GM12873 (cell line): ENCODE data around the gene ALG12.

Experiments
- TF ChIP-seq, protein P1 (sequence below): IDR thresholded peaks from 2 replicates; pipeline ENCODE4 v1.5.1; 2012; ENCODE audit warnings: low read depth, mild to moderate bottlenecking, moderate library complexity, low read length, control low read depth; ENCODE audit not compliant: insufficient read depth; ENCODE audit errors: missing control alignments

ALG12 gene

DNA sequence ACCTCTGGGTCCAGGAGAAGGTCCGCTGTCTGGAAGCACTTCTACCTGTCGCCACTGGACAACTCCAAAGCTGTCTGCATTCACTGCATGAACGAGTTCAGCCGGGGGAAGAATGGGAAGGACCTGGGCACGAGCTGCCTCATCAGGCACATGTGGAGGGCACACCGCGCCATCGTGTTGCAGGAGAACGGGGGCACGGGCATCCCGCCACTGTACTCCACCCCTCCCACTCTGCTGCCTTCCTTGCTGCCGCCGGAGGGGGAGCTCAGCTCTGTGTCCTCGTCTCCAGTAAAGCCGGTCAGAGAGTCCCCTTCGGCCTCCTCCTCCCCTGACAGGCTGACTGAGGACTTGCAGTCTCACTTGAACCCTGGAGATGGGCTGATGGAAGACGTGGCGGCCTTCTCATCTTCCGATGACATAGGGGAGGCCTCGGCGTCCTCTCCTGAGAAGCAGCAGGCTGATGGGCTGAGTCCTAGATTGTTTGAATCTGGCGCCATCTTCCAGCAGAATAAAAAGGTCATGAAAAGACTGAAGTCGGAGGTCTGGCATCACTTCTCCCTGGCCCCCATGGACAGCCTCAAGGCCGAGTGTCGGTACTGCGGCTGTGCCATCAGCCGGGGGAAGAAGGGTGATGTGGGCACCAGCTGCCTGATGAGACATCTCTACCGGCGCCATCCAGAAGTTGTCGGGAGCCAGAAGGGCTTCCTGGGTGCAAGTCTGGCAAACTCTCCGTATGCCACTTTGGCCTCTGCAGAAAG is 33.6 kb downstream of the ALG12 start:
- TF ChIP-seq, protein P1, sequence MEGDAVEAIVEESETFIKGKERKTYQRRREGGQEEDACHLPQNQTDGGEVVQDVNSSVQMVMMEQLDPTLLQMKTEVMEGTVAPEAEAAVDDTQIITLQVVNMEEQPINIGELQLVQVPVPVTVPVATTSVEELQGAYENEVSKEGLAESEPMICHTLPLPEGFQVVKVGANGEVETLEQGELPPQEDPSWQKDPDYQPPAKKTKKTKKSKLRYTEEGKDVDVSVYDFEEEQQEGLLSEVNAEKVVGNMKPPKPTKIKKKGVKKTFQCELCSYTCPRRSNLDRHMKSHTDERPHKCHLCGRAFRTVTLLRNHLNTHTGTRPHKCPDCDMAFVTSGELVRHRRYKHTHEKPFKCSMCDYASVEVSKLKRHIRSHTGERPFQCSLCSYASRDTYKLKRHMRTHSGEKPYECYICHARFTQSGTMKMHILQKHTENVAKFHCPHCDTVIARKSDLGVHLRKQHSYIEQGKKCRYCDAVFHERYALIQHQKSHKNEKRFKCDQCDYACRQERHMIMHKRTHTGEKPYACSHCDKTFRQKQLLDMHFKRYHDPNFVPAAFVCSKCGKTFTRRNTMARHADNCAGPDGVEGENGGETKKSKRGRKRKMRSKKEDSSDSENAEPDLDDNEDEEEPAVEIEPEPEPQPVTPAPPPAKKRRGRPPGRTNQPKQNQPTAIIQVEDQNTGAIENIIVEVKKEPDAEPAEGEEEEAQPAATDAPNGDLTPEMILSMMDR: no peak

DNA sequence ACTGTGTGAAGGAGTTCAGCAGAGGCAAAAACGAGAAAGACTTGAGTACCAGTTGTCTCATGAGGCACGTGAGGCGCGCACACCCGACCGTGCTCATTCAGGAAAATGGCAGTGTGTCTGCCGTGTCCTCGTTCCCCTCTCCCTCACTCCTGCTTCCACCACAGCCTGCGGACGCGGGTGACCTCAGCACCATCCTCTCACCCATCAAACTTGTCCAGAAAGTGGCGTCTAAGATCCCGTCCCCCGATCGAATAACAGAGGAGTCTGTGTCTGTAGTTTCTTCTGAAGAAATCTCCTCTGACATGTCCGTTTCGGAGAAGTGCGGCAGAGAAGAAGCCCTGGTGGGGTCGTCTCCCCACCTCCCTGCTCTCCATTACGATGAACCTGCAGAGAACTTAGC is 34.2 kb downstream of the ALG12 start:
- TF ChIP-seq, protein P1: no peak

DNA sequence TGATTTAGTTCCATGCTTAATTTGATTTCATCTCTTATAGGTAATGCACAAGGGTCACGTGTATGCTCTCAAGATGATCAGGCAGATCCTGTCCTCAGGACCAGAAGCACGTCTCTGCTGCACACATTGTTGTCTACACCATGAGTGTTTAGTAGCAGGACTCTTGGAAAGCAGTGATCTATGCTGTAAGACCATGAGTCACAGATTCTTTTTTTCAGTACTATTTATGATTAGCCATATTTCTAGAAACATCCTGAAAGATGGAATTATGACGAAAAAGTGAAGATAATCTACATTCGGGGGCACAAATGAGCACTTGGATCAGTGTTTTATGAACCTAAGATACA is 35.0 kb downstream of the ALG12 start:
- TF ChIP-seq, protein P1: no peak

DNA sequence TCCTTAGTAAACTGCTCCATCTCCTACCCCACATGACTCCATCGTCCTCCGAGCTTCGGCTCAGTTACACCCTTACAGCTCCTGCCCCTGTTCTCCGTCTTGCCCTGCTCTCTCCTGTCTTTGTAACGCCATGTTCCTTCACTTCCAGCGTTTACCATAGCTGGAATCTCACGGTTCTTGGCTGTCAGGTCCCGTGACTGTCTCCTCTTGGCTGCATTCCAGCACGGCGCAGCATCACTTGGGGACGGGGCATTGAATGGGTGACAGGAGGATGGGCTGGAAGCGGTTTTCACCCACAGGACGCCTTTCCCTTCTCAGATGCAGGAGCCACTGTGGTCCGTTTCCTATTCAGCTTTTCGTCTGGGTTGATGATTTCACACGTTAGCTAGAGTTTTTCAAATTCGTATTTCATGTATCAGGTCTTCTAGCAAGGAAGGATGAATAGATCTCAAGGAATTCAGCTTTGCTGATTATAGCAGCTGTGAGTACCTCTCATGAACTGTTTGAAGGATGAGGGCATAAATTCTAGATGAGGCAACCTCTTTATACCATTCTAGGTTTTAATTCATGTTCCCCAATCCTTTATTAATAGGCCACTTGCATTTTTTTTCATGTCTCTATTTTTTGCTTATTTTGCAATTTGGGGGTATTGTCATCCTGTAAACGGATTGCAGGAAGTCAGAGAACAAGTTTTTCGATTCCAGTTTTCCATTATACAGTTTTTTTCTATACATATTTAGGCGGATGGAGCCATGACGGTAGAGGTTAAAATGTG is 35.5 kb downstream of the ALG12 start:
- TF ChIP-seq, protein P1: no peak

DNA sequence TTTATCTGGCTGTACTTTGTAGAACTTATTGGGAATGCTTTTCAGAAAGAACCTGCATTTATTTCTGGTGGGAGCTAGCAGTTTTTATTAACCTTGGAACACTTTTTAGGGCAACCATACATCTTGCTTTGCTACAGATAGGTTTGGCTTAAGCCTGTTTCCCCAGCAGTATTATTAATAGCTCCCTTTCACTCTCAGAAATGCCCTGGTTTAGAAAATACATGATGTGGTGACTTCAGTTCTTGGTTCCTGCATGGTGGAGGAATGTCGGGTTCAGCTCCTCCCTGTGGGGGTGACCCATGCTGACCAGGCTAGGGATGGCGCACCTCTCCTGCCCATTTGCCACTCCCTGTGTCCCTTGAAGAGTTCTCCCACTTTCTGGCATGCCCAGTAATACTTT is 36.4 kb downstream of the ALG12 start:
- TF ChIP-seq, protein P1: no peak

DNA sequence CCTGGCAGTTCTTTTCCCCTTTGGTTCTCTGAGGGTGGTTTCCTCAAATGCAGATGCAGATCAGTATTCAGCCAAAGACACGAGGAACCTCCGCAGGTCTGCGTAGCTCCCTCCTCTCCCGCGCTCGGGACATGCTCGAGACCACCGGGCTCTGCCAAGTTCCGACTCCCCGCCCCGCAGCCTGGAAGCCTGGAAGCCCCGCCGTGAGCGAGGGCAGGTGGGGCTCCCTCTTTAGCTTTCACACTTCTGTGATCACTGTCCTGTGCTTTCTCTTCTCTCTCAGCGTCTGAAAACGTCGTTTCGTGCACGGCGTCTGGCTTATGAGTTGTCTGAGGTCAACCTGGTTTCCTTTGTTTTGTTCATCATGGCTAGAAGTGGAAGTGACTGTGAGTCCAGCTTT is 38.0 kb downstream of the ALG12 start:
- TF ChIP-seq, protein P1: no peak

DNA sequence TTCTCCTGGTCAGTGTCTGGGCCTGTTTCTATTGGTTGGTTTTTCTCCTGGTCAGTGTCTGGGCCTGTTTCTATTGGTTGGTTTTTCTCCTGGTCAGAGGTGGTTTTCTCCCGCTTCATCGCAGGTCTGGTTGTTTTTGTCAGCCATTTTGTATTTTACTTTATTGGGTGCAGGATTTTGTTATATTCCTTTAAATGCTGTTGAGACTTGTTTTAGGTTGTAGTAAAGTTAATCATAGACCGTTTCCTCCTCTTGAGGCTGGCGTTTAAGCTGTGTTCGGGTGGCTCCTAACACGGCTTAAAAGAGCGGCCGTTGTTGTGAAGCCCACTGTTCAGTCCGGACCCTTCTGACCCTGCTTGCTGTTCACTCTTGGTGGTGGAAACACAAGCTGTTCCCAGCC is 38.4 kb downstream of the ALG12 start:
- TF ChIP-seq, protein P1: no peak
